ENCODE measurements around the gene TMEM134. TPM values are rescaled to one million over a fixed set of nuclear protein-coding genes. Genes with fewer than 3 reads are reported as not detected.

Gene TMEM134
- total RNA-seq, 4 donors from 2014 or later = 6.9 to 59.5 (median 36.0) TPM

DNA sequence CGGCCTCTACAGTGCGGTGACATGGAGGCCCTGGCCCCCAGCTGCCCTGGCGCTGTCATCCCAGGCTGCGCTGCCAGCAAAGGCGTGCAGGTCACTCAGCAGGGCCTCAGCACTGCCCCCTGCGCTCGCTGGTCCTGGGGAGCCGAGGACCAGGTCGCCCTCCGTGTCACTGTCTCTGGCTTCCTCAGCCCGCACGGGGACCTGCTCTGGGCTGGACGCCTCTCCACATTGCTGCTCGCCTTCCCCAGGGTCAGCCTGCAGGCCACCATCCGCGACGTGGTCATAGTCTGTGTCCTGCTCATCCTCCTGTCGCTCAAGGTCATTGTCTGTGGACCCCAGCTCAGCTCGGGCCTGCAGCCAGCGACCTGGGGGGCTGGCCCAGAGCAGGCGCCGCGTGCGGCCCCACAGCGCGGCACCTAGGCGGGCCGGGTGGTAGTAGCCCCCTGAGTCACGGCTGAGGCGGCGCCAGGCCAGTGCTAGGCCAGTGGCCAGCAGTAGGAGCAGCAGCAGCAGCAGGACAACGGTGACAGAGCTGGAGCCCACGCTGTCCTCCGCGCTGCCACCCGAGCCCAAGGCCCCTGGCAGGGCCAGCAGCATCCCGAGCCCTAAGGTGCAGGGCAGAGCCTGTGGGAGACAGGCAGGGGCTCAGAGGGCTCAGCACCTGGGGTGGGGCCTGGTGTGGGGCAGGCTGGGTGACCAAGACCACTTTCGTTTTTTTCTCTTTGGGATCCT, 33.2 kb downstream of the TMEM134 start:
- DNase-seq = no peak
- TF ChIP-seq, protein P1, sequence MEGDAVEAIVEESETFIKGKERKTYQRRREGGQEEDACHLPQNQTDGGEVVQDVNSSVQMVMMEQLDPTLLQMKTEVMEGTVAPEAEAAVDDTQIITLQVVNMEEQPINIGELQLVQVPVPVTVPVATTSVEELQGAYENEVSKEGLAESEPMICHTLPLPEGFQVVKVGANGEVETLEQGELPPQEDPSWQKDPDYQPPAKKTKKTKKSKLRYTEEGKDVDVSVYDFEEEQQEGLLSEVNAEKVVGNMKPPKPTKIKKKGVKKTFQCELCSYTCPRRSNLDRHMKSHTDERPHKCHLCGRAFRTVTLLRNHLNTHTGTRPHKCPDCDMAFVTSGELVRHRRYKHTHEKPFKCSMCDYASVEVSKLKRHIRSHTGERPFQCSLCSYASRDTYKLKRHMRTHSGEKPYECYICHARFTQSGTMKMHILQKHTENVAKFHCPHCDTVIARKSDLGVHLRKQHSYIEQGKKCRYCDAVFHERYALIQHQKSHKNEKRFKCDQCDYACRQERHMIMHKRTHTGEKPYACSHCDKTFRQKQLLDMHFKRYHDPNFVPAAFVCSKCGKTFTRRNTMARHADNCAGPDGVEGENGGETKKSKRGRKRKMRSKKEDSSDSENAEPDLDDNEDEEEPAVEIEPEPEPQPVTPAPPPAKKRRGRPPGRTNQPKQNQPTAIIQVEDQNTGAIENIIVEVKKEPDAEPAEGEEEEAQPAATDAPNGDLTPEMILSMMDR (IDR thresholded peaks at IDR 0.05) = no peak
- TF ChIP-seq POLR2A (IDR thresholded peaks at IDR 0.05) = no peak
- Histone ChIP-seq H3K4me3 (no peak overlapping the region), H3K36me3 (no peaks in the 10 kb centered on the region), H3K27ac (peak overlapping the region; percentile 53 to 58), H3K27me3 (no peaks in the 10 kb centered on the region), H3K4me1 (peaks cover 0 to 4% of the 10 kb centered on the region in 2 donors), H3K9me3 (no peaks in the 10 kb centered on the region)
- intact Hi-C loops (cut with DNase I; ENCODE audit: low total_unique reads) = no loop called here

- no peak for TF ChIP-seq POLR2A (IDR thresholded peaks at IDR 0.05)
- TF ChIP-seq, protein P1 (IDR thresholded peaks at IDR 0.05) = no peak
- Histone ChIP-seq H3K36me3 (no peaks in the 10 kb centered on the region), H3K9me3 (no peaks in the 10 kb centered on the region), H3K27me3 (no peaks in the 10 kb centered on the region), H3K4me3 (no peak overlapping the region), H3K27ac (peak overlapping the region in 1 of 2 donors; percentile 53), H3K4me1 (peaks cover 0 to 4% of the 10 kb centered on the region in 2 donors)
- intact Hi-C loops (cut with DNase I; ENCODE audit: low total_unique reads) = no loop called here
- DNase-seq = no peak
Measured at GRCh38 chr11:67435031-67435726, 33.9 kb downstream of the TMEM134 start.

GRCh38 chr11:67434395-67434881, 34.6 kb downstream of the TMEM134 start:
- Histone ChIP-seq H3K4me1 (peaks cover 0 to 4% of the 10 kb centered on the region in 2 donors), H3K27me3 (no peaks in the 10 kb centered on the region), H3K27ac (no peak overlapping the region), H3K4me3 (no peak overlapping the region), H3K9me3 (no peaks in the 10 kb centered on the region), H3K36me3 (no peaks in the 10 kb centered on the region)
- intact Hi-C loops (cut with DNase I; ENCODE audit: low total_unique reads) = no loop called here
- DNase-seq = no peak
- TF ChIP-seq, protein P1 (IDR thresholded peaks at IDR 0.05) = no peak
- TF ChIP-seq POLR2A (IDR thresholded peaks at IDR 0.05) = no peak

- TF ChIP-seq, protein P1 (IDR thresholded peaks at IDR 0.05) = no peak
- TF ChIP-seq POLR2A (IDR thresholded peaks at IDR 0.05) = no peak
- peaks cover 0 to 4% of the 10 kb centered on the region in 2 donors for H3K4me1 ChIP-seq
- H3K27ac ChIP-seq = no peak overlapping the region
- H3K36me3 ChIP-seq = no peaks in the 10 kb centered on the region
- H3K9me3 ChIP-seq = no peaks in the 10 kb centered on the region
- DNase-seq = no peak
- H3K4me3 ChIP-seq = no peak overlapping the region
- H3K27me3 ChIP-seq = no peaks in the 10 kb centered on the region
- intact Hi-C loops (cut with DNase I; ENCODE audit: low total_unique reads) = no loop called here
Measured at GRCh38 chr11:67433536-67434394, 35.3 kb downstream of the TMEM134 start.
